NCI-H1048 (cell line): Measurements from ENCODE around the gene OGFOD1.

Experiments used
- DNase-seq: peaks from one replicate; lab custom pipeline; 2025; lab: John Stamatoyannopoulos, UW

Gene OGFOD1

GRCh38 chr16:56428091-56428490, 23.3 kb upstream of the OGFOD1 start:
- no peak for DNase-seq

GRCh38 chr16:56436258-56436657, 15.1 kb upstream of the OGFOD1 start:
- DNase-seq, result no peak

DNA sequence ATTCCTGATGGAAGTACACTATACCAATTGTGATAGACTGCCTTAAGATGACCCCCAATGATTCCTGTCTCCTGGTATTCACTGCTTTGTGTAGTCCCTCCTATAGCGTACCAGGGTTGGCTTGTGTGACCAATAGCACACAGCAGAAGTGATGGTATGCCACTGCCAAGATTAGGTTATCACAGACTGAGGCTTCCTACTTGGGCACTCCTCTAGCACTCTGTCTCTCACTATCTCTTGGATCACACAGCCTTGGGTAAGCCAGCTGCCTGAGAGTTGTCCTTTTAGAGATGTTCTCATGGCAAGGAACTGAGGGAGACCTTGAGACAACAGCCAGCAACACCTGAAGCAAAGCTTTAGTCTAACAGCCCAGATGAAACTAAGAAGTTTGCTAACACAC, 13.3 kb upstream of the OGFOD1 start:
- no peak for DNase-seq

GRCh38 chr16:56447286-56447685, 4.1 kb upstream of the OGFOD1 start:
- no peak for DNase-seq

DNA sequence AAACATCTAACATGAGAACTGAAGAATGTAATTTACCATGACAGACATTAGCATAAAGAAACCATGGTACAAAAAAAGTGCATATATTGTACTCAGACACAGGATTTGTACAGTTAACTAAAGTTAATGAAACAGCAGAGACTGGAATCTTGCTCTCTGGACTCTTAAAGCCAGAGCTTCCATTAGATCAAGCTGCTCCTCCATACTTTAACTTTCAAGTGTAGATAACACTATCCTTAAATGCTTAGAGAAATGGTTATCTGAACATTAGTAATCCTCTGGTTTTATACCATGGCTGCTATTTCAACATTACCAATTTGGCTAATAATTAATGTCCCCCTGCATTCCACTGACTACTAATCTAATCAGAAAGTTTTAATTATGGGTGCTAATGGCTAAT, 3.3 kb upstream of the OGFOD1 start:
- DNase-seq, result no peak

DNA sequence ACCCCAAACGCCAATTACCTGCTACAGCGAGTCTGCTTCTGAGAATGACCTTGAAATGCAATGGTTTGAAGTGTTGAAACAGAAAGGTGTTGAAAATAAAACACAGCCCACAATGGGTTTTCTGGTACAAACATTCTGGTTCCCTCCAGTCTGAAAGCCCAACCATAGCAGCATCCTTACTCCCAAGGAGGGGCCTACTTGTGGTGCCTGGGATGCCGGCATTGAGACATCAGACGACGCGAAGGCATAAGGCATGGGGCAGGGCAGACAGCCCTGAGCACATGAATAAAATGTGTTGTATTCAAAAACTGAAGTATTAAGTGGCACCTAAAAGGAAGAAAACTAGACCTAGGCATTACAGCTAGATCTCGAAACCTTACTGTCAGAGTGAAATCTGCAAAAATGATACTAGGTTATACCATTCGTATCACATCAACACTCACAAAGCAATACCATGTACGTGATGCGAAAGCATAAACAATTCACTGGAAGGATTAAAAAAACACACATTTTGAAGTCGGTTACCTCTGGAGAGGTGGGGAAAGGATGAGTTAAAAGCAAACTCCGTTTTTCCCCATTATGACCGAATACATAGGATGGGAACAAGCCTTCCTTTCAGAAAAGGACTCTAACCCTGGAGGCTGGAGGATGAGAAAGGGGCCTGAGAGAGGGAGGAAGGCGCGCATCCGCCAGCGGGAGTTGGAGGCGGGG, 924 bp upstream of the OGFOD1 start:
- DNase-seq, result no peak

- DNase-seq, result no peak
Measured at GRCh38 chr16:56451753-56452689, 667 bp downstream of the OGFOD1 start.

DNA sequence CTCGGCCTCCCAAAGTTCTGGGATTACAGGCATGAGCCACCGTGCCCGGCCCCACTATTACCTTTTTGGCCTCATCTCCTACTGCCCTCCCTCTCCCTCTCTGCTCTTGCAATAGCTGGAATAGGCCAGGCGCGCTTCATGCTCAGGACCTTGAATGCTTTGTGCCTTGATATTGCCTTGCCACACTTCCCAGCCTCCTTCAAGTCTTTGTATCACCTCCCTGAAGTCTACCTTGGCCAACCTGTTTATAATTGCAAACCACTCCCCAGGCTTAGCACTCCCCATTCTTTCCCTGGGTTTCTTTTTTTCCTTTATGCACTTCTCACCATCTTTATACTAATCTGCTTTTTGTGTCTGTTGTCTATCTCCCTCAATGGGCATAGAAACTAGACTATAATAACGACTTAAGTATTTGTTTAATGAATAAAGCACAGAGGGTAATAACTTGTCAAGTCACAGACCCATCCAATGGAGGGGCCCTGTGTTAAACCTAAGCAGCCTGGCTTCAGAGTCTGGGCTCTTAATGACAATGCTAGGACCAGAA, 6.6 kb downstream of the OGFOD1 start:
- DNase-seq, result no peak

GRCh38 chr16:56460101-56460500, 8.7 kb downstream of the OGFOD1 start:
- no peak for DNase-seq

GRCh38 chr16:56462064-56462796, 10.9 kb downstream of the OGFOD1 start:
- no peak for DNase-seq

DNA sequence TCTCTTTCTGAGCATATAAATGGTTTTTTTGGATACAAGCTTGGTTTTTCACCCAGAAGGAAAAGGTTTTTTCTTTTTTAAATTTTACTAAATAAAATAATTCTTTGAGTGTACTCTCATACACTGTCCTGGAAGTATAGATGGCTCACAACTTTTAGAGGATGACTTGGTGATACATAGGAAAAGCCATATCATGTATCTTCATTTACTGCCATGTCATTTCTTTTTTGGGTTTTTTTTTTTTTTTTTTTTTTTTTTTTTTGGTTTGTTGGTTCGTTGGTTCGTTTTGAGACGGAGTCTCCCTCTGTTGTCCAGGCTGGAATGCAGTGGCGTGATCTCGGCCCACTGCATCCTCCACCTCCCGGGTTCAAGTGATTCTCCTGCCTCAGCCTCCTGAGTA, 11.8 kb downstream of the OGFOD1 start:
- no peak for DNase-seq

DNA sequence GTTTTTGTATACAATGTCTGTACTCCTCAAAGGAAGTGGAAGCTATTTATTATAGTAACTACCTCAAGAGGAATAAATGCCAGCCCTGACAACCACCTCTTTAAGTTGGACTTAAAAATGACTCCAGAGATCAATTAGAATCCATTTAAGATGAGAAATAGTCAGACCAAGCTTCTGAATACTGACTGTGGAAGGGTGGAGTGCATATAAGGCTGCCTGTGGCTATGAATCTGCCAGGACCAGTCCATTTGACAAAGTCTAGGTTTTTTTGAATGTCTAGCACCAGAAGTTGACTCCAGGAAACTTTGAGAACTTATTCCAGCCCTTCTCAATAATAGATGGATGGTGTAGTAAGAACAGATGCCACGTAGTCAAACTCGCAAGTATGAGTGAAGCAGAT, 15.0 kb downstream of the OGFOD1 start:
- no peak for DNase-seq

DNA sequence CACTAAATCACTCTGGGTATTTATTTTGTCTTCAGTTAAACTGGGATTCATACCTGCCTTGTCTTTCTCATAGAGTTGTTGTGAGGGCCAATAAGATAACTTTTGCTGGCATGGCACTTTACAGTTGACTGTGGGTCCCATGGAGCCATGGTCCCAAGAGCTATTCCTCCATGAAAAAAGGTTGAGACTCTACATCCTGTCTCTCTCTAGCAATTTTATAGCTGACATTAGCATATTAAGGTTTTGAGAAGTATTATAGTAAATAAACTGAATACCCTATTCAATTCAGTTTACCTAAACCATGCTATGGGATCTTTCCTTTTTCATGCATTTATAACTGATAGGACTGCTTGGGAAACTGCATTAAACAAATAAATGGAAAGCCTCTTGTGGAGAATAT, 17.4 kb downstream of the OGFOD1 start:
- DNase-seq, result no peak

- DNase-seq, result no peak
Measured at GRCh38 chr16:56469748-56470147, 18.4 kb downstream of the OGFOD1 start.

- no peak for DNase-seq
Measured at GRCh38 chr16:56470232-56470631, 18.9 kb downstream of the OGFOD1 start.

DNA sequence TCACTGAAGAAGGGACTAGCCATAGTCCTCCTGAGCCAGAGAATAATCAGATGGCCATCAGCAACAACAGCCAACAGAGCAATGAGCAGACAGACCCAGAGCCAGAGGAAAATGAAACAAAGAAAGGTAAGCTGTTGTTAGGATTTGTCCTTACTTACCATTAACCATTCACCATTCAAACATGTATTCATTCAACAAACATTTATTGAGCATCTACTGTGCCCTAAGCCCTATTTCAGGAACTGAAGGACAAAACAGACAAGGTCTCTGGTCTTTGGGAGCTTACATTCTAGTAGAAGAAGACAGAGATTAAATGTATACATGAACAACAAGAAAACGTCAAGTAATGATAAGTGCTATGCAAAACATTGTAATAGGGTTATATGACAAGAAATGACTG, 19.3 kb downstream of the OGFOD1 start:
- DNase-seq, result no peak

DNA sequence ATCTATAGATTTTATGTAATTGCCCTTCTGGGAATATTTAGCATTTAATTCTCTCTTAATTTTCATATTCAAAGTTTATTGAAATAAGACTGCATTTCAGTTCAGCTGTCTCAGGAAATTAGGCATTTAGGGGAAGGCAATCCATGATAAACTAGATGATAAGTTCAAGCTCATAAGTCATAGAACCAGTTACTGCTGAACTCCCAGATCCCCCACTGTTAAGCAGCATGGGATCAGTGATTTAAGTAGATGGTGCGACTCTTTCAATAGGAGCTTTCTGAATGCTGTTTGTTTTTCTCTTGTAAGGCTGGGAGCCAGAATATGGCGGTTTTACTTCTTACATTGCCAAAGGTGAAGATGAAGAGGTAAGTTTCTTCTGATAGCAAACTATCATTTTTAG, 23.8 kb downstream of the OGFOD1 start:
- no peak for DNase-seq

DNA sequence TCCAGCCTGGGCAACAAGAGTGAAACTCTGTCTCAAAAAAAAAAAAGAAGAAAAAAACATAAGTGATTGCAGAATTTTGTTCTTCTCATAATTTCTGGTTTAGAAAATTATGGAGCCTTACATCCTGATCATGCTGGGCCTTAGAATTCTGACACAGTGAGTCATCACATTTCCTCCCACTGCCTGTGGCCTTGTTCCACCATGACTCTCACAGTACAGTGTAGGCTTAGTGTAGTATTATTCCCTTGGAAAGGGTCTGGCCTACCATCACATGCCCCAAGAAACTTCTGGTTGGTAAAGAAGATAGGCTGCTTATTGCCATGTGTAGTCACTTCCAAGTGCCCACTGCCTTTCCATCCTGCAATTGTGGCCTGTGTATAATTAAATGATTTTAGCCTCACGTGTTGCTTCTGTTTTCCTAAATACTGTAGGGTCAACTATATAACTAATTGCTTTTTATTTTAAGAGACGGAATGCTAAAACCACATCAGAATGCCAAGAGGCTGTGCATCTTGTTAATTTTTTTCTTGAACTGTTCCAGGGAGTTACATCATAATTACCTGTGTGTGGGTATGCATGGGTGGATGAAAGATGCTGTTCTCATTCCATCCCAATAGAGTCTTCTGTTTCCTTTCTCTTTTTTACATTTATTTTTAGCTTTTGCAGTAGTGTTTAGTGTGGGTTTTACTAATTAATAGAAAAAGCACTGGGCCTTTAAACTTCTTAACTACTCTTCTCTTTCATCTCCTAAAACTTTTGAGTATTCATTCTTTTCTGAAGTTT, 25.9 kb downstream of the OGFOD1 start:
- no peak for DNase-seq

- no peak for DNase-seq
Measured at GRCh38 chr16:56478281-56479049, 27.1 kb downstream of the OGFOD1 start.

DNA sequence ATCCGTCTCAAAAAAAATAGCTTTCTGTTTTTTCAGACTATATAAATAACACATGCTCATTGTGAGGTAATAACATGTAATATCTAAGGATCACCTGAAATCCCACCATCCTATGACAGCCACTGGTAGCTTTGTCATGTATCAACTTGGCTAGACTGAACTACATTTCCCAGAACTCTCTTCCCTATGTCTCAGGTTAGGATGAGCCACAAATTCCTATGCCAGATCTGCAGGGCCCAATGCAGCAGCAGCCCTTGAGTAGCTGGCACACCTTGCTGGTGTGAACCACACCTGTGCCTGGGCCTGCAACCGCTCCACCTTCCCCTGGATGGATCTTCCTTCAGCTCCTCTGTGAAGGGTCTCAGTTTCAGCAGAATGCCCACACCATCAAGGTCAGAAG, 28.1 kb downstream of the OGFOD1 start:
- DNase-seq, result no peak
